GM21526 (cell line): ENCODE results near the gene PTGFRN.
"Not testable (repeated sequence)": the region's sequence is repeated elsewhere in the genome, so short reads cannot be mapped to it uniquely, and the experiment has no call there.

Experiments
- ATAC-seq: cut with Tn5 transposase; IDR thresholded peaks from one replicate; pipeline ENCODE4 v1.9.1; 2021; ENCODE audit warnings: moderate library complexity; ENCODE audit not compliant: unreplicated experiment, low FRiP score

The PTGFRN gene

DNA sequence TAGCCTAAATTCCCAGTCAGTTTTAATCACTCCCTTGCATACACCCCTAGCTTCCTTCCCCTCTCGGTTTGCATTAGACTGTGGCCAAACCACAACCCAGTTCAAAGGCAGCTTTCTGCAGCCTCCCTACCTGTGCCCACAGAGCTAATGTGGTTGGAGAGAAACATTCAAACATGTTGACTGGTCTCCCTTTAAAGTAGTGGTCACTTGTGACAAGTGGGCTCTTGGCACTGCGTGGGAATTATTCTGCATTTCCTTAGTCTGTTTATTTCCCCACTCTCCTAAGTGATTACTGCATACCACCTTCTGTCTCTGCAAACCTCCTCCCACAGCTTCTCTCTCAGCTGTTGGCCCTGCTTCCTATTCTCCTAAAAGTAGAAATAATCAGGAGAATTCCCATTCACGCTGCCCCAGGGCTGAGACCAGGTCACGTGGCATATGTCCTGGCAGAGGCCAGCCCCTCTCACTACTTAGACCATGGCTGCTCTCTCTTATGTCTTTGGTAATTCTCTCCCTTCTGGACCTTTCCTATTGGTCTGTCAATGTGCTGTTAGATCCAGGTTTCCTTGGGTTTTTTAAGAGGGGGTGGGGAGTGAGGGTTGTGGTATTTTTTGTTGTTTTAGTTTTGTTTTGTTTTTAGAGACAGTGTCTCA, 53.4 kb downstream of the PTGFRN start:
- ATAC-seq, result no peak

DNA sequence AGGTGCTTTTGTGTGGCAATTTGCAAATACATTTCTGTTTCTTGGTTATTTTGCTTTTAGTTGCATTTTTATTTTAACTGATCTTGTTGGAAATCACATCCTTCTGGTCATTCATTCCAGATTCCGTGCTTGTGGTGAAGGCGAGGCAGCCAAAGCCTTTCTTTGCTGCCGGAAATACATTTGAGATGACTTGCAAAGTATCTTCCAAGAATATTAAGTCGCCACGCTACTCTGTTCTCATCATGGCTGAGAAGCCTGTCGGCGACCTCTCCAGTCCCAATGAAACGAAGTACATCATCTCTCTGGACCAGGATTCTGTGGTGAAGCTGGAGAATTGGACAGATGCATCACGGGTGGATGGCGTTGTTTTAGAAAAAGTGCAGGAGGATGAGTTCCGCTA, 57.1 kb downstream of the PTGFRN start:
- no peak for ATAC-seq

DNA sequence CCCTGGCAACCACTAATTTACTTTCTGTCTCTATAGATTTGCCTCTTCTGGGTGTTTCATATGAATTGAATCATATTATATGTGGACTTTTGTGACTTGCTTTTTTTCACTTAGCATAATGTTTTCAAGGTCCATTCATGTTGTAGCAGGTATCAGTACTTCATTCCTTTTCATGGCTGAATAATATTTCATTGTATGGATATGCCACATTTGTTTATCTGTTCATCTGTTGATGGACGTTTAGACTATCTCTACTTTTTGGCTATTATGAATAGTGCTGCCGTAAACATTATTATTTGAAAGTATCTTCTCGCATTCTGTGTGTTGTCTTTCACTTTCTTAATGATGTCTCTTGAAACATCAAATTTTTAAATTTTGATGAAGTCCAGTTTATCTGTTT, 59.0 kb downstream of the PTGFRN start:
- no peak for ATAC-seq

DNA sequence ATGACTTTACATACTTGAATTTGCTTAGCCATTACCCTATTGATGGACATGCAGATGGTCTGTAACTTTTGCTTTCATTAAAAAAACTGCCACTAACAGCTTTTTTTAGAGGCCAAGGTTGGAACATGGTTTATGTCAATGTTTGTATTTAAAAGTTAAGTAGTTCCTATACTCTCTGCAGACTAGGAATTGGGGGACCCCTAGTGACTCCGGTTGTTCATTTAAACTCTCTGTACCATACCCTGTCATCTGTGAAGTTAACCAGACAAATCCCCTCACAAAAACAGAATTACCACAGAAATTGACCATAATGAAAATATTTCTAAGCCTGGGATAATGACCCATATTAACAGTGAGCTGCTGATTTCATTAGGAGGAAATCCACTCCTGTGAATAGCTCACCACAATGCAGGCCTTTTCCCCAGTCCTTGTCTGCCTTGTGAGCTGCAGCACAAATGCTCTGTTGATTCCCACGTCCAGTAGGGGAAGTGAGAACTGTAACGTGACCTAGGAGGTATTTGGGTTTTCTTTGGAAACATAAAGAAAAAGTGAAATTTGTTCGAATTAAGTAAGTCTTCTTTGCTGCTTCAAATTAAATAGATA, 61.6 kb downstream of the PTGFRN start:
- no peak for ATAC-seq

DNA sequence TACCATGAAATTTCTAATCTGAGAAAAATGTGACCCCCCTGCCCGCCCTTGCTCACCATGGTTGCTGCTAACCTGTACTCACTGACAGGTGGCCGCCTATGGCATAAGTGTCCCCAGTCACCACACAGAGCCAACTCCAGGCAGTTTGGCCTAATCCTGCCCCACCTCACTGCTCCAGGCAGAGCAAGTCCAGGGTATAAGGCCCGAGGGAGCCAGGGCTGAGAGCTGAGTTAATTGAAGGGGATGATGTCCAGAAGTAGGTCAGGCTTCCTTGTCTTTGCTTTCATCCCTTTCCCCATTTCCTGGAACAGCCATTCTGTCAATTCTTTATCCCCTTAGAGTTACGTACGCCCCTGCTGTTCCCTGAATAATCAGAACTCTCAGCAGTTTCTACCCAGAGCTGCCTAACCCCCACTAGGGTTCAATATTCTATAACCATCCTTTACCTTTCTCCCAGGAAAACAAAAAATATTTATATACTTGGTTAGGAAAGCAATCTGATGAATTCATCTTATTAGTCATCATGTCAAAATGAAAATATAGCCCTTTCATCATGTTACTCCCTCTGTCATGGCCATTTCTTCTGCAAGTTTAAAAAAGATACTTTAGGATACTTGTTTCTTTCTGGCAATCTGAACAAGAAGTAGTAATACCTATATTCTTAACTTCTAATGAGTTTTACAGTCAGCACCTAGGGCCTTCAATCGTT, 62.4 kb downstream of the PTGFRN start:
- no peak for ATAC-seq

DNA sequence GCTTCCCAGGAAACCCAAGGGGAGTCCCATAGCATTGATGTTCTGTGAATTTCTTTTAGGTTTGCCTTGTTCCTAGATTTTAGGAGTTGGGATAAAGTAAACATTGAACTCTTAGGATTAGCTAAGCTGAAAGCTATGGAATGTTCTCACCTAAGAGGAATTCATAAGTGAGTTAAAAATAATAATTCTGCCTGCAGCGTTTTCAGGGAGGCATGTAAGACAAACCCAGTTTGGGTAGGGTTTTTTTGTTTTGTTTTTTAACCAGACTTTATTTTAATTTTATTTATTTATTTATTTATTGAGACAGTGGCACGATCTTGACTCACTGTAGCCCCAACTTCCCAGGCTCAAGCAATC, 62.9 kb downstream of the PTGFRN start:
- ATAC-seq, result no peak

DNA sequence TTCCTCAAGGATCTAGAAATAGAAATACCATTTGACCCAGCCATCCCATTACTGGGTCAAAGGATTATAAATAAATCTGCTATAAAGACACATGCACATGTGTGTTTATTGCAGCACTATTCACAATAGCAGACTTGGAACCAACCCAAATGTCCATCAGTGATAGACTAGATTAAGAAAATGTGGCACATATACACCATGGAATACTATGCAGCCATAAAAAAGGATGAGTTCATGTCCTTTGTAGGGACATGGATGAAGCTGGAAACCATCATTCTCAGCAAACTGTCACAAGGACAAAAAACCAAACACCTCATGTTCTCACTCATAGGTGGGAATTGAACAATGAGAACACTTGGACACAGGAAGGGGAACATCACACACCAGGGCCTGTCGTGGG, 70.6 kb downstream of the PTGFRN start:
- ATAC-seq, result not testable (repeated sequence)

DNA sequence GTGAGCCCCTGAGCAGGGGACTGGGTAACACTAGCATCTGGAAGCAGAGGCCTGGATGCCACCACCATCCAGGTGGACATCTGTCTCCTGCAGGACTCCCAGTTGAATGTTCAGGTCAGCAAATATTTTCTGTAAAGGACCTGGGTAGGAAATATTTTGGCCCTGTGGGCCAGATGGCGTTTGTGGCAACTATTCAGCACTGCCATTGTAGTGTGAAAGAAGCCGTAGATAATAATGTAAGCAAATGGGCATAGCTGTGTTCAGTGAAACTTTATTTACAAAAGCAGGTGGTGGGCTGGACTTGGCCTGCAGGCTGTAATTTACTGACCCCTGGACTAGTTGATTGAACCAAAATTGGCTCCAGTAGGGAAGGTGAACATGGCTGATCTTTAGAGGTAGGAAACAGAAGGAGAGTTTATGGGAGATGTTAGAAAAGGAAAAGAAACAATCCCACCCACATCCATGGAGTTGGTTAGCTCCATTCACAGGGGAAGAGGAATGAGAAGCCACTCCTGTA, 71.9 kb downstream of the PTGFRN start:
- ATAC-seq, result no peak

DNA sequence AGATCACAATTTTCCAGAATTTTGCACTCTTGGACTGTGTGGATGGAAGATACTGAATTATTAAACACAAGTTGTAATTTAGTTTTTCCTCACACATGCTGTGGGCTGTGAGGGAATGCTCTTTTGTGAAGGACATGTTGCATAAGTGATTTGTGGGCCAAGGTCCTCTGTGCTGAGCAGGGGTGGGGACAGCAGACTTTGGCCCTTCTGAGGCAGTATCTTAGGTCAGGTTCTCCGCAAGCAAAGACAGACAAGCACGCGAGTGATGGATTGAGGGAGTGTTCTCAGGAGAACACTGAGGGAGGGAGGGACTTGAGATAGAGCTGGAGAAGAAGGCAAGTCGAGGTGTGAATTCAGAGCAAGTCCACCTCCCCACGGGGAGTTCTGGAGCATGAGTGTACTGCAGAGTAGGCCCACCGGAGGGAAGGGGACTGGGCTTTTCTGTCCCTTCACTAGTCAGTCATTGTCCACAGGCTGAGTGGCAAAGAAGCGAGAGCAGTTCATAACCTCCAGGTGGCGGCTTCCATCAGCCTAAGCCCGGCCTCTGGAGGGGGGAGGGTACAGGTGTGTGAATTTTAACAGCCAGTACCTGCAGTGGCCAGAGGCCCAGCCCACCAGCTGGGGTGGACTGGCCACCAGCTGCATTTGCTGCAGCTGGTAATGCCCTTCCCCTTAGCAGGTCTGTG, 72.7 kb downstream of the PTGFRN start:
- ATAC-seq, result no peak

DNA sequence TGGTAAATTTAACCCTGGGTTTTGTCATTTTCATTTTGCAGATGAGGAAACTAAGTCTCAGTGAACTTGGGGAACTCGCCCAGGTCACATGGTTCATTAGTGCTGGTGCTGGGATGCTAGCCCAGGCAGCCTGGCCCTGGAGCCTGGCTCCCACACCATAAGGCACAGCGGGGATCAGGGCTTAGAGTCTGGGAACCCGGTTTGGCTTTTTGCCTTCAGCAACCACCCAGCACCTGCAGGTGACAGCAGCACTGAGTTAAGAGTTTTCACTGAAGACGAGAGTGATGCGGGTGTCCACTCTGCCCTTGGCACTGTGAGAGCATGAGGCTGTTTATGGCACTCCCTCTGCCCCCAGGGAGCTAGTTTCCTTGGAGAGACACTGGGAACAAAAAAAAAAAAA, 73.4 kb downstream of the PTGFRN start:
- ATAC-seq, result no peak

DNA sequence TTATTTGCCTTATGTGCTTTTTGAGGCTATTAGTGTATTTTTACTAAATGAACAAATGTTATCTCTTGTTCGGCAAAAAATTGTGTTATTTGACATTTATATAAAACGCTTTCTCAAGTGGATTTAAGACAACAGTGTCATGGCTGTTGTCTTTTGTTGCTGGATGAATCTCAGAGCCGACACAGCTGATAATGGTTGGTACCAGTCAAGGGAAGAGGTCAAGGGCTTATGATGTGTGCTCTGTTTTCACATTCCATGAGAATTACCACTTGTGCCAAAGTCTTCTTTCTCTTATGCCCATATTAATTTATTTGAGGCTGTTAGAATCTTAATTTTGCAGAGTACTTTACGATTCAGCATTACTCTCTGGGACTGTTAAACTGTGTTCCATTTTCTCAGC, 74.0 kb downstream of the PTGFRN start:
- ATAC-seq, result no peak

DNA sequence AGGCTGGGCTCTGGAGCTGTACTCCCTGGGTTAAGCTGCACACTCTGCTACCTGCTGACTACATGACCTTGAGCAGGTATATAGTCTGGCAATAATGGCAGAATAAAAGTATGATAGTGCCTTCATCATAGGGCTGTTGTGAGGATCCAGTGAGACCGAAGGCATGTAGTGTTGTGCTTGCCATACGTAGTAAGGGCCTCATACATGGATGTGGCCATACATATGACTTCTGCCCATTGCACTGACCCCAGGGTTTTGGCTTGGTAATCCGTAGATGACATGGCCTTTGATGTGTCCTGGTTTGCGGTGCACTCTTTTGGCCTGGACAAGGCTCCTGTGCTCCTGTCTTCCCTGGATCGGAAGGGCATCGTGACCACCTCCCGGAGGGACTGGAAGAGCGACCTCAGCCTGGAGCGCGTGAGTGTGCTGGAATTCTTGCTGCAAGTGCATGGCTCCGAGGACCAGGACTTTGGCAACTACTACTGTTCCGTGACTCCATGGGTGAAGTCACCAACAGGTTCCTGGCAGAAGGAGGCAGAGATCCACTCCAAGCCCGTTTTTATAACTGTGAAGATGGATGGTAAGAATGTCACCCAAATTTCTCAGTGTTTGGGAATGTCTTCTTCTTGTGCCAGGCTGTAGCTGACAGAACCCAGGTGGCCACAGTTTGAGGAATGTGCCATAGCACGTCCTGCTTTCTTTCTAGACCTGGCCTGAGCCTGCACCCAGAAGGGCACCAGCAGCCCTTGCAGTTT, 74.9 kb downstream of the PTGFRN start:
- ATAC-seq, result no peak

DNA sequence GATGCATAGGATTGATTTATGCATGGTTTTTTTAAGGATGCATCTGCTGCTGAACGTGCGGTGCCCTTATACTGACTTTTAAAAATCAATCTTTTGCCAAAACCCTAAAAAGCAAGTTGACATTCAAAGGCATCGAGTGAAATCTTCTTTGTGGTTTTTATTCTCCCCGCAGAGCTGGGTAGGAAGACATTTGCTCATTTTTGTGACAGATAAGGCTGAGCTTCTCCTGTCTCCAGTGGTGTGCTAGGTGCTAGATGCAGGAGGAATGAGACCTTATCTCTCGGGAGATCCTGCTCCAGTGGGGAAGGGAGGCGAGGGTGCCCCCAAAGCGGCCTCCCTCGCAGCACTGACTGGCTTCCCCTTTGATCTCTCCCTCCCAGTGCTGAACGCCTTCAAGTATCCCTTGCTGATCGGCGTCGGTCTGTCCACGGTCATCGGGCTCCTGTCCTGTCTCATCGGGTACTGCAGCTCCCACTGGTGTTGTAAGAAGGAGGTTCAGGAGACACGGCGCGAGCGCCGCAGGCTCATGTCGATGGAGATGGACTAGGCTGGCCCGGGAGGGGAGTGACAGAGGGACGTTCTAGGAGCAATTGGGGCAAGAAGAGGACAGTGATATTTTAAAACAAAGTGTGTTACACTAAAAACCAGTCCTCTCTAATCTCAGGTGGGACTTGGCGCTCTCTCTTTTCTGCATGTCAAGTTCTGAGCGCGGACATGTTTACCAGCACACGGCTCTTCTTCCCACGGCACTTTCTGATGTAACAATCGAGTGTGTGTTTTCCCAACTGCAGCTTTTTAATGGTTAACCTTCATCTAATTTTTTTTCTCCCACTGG, 76.9 kb downstream of the PTGFRN start:
- ATAC-seq, result no peak

DNA sequence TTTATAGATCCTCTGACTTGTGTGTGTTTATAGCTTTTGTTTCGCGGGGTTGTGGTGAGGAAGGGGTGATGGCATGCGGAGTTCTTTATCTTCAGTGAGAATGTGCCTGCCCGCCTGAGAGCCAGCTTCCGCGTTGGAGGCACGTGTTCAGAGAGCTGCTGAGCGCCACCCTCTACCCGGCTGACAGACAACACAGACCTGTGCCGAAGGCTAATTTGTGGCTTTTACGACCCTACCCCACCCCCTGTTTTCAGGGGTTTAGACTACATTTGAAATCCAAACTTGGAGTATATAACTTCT, 77.5 kb downstream of the PTGFRN start:
- ATAC-seq, result no peak

DNA sequence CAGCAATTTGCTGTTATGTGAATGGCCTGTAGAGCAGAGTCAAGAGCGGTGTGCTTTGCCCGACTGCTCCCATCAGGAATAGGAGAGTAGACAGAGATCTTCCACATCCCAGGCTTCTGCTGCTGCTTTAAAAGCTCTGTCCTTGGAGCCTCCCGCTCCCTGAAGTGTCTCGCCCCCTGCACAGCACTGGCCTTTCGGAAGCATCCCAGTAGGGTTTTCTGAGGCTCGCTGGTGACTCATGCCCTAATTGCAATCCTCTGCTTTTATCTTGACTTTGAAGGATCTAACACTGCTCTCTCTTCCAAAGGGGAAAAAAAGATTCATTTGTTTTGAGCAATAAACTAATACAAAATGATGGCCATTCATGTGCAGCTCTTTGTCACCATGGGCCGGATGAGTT, 78.5 kb downstream of the PTGFRN start:
- ATAC-seq, result no peak

DNA sequence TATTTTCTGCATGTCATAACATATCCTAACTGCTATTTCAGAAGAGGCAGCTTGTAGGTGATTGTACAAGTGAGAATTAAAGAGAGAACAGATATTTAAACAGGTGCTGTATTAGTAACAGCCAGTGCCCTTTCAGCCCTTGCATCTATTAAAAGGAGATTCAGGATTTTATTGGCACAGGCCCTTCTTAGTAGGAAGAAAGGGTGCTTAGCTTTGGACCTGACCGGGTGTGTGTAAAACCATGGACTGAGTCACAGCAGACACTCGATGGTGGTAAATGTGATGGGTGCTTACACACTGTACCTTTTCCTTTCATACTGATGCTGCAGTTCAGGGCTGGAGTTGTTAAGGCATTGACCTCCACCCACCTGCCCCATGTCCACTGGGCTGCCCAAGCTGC, 79.2 kb downstream of the PTGFRN start:
- no peak for ATAC-seq

DNA sequence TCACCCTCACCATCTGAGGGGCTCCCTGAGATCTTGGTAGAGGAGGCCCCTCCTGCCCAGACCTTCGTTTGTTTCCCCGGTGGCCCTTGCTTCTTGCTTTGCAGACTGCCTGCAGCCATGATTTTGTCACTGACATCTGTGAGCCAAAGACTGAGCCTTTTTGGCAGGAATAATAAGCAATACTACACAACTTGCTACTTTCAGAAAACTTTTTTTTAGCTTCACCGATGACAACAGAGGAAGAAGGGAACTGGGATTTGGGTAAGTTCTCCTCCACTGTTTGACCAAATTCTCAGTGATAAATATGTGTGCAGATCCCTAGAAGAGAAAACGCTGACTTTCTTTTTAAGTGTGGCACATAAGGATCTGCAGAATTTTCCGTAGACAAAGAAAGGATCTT, 80.1 kb downstream of the PTGFRN start:
- no peak for ATAC-seq

DNA sequence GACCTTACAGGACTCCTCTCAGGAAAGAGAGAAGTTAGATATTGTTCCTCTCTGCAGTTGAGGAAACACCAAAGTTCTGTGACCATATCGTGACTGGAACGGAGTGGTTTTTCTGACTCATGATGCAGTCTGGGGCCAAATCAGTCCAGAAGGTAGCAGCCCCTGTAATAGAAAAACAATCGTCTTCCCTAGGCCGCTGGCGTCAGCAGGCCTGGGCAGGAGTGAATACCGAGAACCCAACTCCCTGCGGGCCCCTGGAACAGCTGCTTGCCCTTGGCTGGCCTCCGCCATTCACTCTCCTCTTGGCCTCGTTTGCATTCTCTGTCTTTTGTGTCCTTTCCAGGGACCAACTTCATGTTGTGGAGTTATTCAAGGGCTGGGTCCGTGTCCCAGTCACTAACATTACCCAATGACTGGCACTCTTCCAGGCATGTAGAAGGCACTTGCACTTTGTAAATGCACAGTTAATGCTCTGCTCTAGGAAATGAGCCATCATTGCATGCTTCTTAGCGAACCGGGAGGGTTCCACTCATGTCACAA, 81.0 kb downstream of the PTGFRN start:
- ATAC-seq, result no peak

DNA sequence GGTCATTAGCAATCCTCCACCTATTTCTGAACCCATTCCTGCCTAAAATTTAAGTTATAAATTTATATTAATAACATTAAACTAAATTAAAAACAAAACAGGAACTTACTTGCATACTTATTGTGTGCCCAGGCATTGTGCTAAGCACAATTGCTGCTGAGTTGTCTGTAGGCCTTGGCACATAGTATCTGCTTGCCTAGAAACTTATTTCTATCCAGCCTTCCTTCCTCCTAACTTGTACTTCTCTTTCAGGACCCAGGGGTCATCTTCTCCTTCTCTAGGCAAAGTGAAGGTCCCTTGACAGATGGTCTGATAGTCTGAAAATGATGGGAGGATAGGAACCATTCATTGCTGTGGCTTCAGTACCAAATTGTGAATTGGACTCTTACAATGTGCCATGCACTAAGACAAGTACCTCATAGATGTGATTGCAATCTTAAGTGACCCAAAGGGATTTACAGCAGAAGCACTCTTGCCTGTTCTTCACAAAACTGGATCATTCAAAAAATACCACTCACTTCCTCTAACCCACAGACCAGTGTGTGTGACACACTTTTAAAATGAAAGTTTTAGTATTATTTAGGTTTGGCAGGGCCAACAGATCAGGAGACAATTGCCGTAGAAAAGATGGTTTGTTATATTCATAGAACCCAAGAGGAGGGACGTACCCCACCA, 81.6 kb downstream of the PTGFRN start:
- no peak for ATAC-seq
